HEK293 (cell line): ENCODE measurements around the gene EHD2.

Experiments used
- KLF16 ChIP-seq: fragments of 450-650 bp; formaldehyde crosslinking; IDR thresholded peaks from 2 replicates; pipeline ENCODE4 v1.5.1; 2017; ENCODE audit warnings: missing biosample characterization, missing genetic modification characterization
- MYNN ChIP-seq: fragments of 450-650 bp; formaldehyde crosslinking; IDR thresholded peaks from 2 replicates; pipeline ENCODE4 v1.5.1; 2016; ENCODE audit warnings: missing biosample characterization, missing genetic modification characterization, borderline replicate concordance
- PRDM1 ChIP-seq: fragments of 450-650 bp; formaldehyde crosslinking; IDR thresholded peaks from 2 replicates; pipeline ENCODE4; 2016; ENCODE audit warnings: missing biosample characterization, missing genetic modification characterization
- RBAK ChIP-seq: fragments of 450-650 bp; formaldehyde crosslinking; IDR thresholded peaks from 2 replicates; pipeline ENCODE4 v1.5.1; 2016; ENCODE audit warnings: missing biosample characterization, missing genetic modification characterization
- ZBTB7A ChIP-seq: fragments of 450-650 bp; formaldehyde crosslinking; IDR thresholded peaks from 2 replicates; pipeline ENCODE4 v1.5.1; 2016; ENCODE audit warnings: low read depth, missing biosample characterization, missing genetic modification characterization
- ZBTB8A ChIP-seq: fragments of 450-650 bp; formaldehyde crosslinking; IDR thresholded peaks from 2 replicates; pipeline ENCODE4 v1.5.1; 2016; ENCODE audit warnings: missing biosample characterization, missing genetic modification characterization
- ZNF23 ChIP-seq: fragments of 450-650 bp; formaldehyde crosslinking; IDR thresholded peaks from 2 replicates; pipeline ENCODE4 v1.5.1; 2016; ENCODE audit warnings: missing biosample characterization, missing genetic modification characterization, borderline replicate concordance
- ZNF660 ChIP-seq: fragments of 450-650 bp; IDR thresholded peaks from 2 replicates; pipeline ENCODE4 v1.5.1; 2018; ENCODE audit warnings: missing biosample characterization, mild to moderate bottlenecking, missing genetic modification characterization
- ZSCAN30 ChIP-seq: fragments of 450-650 bp; IDR thresholded peaks from 2 replicates; pipeline ENCODE4 v1.5.1; 2018; ENCODE audit warnings: missing biosample characterization, mild to moderate bottlenecking, missing genetic modification characterization, moderate library complexity
- TF ChIP-seq, protein P1 (sequence below): fragments of 450-650 bp; formaldehyde crosslinking; IDR thresholded peaks from 2 replicates; pipeline ENCODE4 v1.5.1; 2016; ENCODE audit warnings: missing biosample characterization, missing genetic modification characterization
- TF ChIP-seq, protein P2 (sequence below): fragments of 450-650 bp; formaldehyde crosslinking; IDR thresholded peaks from 2 replicates; pipeline ENCODE4 v1.5.1; 2016; ENCODE audit warnings: missing biosample characterization, missing genetic modification characterization
- TF ChIP-seq, protein P3 (sequence below): fragments of 450-650 bp; formaldehyde crosslinking; IDR thresholded peaks from 2 replicates; pipeline ENCODE4 v1.5.1; 2016; ENCODE audit warnings: missing biosample characterization, missing genetic modification characterization

DNA sequence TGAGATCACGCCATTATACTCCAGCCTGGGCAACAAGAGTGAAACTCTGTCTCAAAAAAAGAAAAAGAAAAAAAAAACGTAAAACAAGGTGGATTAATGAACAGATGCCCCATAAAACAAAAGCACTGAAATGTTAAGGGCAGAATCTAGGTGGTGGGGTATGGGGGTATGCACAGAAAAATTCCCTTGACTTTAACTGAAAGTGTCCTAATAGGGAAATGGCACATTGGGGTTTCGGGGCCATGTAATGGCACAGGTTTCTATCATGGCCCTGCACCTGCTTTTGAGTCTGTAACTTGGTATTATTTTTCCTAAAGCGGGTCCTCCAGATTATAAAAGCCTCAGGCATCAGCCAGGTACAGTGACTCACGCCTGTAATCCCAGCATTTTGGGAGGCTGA is 48.3 kb downstream of the EHD2 start:
- TF ChIP-seq ZNF660 (tag by site-specific recombination) (no peak), MYNN (no peak), PRDM1 (tag by site-specific recombination) (no peak), ZNF23 (tag by site-specific recombination) (no peak), ZBTB8A (no peak), RBAK (tag by site-specific recombination) (no peak), ZBTB7A (tag by site-specific recombination) (no peak), ZSCAN30 (tag by site-specific recombination) (no peak), KLF16 (no peak)
- TF ChIP-seq, protein P1, sequence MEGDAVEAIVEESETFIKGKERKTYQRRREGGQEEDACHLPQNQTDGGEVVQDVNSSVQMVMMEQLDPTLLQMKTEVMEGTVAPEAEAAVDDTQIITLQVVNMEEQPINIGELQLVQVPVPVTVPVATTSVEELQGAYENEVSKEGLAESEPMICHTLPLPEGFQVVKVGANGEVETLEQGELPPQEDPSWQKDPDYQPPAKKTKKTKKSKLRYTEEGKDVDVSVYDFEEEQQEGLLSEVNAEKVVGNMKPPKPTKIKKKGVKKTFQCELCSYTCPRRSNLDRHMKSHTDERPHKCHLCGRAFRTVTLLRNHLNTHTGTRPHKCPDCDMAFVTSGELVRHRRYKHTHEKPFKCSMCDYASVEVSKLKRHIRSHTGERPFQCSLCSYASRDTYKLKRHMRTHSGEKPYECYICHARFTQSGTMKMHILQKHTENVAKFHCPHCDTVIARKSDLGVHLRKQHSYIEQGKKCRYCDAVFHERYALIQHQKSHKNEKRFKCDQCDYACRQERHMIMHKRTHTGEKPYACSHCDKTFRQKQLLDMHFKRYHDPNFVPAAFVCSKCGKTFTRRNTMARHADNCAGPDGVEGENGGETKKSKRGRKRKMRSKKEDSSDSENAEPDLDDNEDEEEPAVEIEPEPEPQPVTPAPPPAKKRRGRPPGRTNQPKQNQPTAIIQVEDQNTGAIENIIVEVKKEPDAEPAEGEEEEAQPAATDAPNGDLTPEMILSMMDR (tag by site-specific recombination): no peak
- TF ChIP-seq, protein P2, sequence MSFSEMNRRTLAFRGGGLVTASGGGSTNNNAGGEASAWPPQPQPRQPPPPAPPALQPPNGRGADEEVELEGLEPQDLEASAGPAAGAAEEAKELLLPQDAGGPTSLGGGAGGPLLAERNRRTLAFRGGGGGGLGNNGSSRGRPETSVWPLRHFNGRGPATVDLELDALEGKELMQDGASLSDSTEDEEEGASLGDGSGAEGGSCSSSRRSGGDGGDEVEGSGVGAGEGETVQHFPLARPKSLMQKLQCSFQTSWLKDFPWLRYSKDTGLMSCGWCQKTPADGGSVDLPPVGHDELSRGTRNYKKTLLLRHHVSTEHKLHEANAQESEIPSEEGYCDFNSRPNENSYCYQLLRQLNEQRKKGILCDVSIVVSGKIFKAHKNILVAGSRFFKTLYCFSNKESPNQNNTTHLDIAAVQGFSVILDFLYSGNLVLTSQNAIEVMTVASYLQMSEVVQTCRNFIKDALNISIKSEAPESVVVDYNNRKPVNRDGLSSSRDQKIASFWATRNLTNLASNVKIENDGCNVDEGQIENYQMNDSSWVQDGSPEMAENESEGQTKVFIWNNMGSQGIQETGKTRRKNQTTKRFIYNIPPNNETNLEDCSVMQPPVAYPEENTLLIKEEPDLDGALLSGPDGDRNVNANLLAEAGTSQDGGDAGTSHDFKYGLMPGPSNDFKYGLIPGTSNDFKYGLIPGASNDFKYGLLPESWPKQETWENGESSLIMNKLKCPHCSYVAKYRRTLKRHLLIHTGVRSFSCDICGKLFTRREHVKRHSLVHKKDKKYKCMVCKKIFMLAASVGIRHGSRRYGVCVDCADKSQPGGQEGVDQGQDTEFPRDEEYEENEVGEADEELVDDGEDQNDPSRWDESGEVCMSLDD (tag by site-specific recombination): no peak
- TF ChIP-seq, protein P3, sequence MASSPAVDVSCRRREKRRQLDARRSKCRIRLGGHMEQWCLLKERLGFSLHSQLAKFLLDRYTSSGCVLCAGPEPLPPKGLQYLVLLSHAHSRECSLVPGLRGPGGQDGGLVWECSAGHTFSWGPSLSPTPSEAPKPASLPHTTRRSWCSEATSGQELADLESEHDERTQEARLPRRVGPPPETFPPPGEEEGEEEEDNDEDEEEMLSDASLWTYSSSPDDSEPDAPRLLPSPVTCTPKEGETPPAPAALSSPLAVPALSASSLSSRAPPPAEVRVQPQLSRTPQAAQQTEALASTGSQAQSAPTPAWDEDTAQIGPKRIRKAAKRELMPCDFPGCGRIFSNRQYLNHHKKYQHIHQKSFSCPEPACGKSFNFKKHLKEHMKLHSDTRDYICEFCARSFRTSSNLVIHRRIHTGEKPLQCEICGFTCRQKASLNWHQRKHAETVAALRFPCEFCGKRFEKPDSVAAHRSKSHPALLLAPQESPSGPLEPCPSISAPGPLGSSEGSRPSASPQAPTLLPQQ (tag by site-specific recombination): no peak
